ENCODE measurements around the gene FIBCD1.
"Not testable (repeated sequence)": the region's sequence is repeated elsewhere in the genome, so short reads cannot be mapped to it uniquely, and the experiment has no call there.

FIBCD1 gene

DNA sequence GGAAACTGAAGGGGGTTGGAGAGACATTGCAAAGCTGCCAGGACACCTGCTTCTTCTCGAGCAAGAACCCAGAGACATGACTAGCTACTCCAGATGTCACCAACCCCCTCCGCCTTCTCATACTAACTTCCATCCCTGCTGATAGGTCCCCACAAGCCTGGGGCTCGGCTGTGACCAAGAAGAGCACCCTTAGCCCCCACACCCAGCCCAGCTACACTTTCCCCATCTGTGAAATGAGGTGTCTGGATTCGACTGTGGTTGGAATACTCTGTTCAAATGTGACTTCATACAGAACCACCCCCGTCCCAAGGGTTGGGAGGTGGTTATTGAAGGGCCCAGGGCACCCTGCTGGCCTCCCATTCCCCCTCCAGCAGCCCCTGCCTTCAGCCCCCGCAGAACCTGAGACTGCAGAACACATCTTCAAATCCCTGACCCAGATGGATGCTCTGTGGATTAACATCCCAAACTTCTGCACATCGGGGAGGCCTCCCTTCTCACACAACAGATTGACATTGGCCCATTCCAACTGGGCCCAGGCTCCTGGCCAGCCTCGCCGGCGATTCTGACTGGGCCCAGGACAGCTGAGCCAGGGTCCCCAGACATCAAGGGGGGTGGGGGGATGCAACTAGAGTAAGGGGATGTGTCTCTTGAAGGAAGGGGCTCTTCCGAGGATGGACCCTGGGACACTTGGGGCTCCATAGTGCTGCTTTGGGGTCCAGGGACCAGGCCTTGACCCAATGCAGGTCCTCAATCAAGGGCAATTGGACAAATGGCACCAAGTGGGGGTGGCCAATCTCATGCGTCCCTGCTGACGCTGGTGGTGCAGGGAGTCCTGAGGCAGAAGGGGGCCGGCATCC, 21.7 kb upstream of the FIBCD1 start:
- H3K4me3 ChIP-seq (ENCODE audit: low read depth, low read length) = no peak overlapping the region
- no peak for TF ChIP-seq CTCF (IDR thresholded peaks at IDR 0.05; ENCODE audit: borderline replicate concordance, insufficient read depth, low read depth, low read length)

DNA sequence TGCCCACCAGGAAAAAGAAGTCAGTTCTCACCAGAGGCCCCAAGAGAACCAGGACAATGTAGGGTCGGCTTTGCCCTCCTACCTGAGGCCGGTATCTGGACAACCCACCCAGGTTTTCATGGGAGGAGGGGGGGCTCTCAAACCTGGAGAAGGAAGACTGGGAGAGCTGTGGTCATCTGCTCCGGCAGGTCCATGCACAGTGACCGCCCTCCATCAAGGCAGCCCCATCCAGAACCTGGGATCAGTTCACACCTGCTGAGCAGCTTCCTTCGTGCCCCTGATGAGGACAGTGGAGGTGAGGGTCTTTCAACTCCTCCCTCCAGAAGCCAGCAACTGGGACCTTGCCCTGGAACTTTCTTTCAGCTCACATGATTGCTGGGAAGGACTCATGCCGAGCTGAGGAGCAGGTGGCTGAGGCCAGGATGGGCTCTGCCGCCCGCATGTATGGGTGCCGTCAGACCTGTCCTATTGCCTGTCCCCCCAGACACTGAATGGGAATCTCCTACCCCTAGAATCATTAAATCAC, 20.8 kb upstream of the FIBCD1 start:
- no peak for TF ChIP-seq CTCF (IDR thresholded peaks at IDR 0.05; ENCODE audit: borderline replicate concordance, insufficient read depth, low read depth, low read length)
- H3K4me3 ChIP-seq (ENCODE audit: low read depth, low read length) = no peak overlapping the region

- not testable (repeated sequence) for H3K4me3 ChIP-seq (ENCODE audit: low read depth, low read length)
These were observed 19.5 kb upstream of the FIBCD1 start for GRCh38 chr9:130958564-130958963.

DNA sequence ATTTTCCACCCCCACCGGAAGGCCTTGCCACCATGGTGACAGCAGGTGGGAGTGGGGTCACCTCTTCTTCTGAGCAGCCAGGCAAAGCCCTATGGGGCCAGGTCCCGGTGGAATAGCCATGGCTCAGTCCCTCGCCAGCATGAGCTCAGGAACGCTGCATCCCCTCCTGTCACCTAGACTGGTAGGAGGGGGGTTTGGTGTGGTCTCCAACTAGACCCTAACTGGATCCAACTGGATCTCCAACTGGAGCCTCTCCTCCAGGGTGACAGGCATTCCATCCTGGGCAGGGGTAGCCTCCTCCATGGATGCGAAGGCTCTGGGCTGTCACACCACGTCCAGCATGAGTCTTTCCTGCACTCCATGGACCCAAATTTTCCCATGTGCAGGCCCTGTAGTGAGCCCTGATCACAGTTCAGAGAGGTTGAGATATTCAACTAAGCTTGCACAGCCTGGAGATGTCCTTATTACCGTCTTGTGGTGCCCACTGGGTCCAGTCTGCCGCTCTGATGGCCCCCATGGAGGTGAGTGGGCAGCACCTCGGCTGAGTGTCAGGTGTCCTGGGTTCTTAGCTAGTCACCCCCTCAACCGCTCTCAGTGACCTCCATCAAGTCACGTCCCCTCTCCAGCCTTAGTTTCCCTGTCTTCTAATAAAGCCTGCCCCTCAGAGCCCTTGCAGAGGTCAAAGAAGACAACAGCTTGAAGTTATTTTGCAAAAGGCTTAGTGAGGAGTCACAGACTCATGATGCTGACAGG, 18.6 kb upstream of the FIBCD1 start:
- H3K4me3 ChIP-seq (ENCODE audit: low read depth, low read length) = no peak overlapping the region
- no peak for TF ChIP-seq CTCF (IDR thresholded peaks at IDR 0.05; ENCODE audit: borderline replicate concordance, insufficient read depth, low read depth, low read length)

DNA sequence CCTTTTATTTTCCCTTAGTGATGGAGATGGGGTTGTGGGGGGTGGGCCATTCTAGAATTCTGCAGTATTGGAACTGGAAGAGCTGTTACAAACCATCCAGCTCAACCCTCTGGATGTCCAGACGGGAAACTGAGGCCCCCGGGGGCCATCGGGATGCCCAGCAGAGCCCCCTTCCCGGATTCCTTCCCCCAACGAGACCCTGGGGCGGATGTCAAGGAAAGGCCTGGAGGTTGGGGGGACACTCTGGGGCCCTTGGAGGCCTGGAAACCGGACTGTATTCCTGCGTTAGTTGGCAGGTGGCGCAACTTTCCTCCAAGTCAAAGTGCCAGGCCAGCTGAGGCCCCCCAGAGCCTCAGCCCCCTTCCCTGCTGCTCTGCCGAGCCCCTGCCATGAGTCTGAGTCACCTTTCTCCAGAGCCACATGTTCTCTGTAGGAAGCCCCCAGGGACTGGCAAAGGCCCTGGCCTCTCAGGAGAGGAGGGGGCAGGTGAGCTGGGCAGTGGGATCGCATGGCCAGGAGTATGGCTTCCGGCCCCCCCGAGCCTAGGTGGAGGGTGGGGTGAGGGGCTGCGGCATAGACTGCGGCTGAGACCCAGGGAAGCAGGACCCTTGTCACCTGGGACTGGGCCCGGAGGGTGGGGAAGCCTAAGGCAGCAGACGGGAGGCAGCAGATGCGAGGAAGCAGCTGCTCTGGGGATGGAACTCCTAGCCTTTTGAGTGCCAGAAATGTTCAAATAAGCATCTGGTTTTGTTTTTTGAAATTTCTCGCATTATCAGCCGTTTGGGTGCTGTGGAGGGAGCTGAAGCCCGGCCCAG, 17.8 kb upstream of the FIBCD1 start:
- no peak for TF ChIP-seq CTCF (IDR thresholded peaks at IDR 0.05; ENCODE audit: borderline replicate concordance, insufficient read depth, low read depth, low read length)
- H3K4me3 ChIP-seq (ENCODE audit: low read depth, low read length) = no peak overlapping the region

GRCh38 chr9:130955947-130956621, 17.0 kb upstream of the FIBCD1 start:
- H3K4me3 ChIP-seq (ENCODE audit: low read depth, low read length) = no peak overlapping the region
- TF ChIP-seq CTCF (IDR thresholded peaks at IDR 0.05; ENCODE audit: borderline replicate concordance, insufficient read depth, low read depth, low read length) = no peak

DNA sequence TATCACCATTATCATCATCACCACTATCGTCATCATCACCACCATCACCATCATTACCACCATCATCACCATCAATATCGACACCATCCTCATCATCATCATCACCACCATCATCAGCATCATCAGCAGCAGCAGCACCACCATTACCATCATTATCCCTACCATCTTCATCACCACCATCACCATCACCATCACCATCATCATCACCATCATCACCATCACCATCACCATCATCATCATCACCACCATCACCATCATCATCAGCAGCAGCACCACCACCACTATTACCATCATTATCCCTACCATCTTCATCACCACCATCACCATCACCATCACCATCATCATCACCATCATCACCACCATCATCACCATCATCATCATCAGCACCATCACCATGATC, 15.9 kb upstream of the FIBCD1 start:
- H3K4me3 ChIP-seq (ENCODE audit: low read depth, low read length) = not testable (repeated sequence)
